ENCODE measurements around the gene CAMKK2. TPM values are rescaled to one million over a fixed set of nuclear protein-coding genes. Genes with fewer than 3 reads are reported as not detected.

Gene CAMKK2
- total RNA-seq, 2 experiments from 2014 or later = 22.0 to 22.4 TPM

DNA sequence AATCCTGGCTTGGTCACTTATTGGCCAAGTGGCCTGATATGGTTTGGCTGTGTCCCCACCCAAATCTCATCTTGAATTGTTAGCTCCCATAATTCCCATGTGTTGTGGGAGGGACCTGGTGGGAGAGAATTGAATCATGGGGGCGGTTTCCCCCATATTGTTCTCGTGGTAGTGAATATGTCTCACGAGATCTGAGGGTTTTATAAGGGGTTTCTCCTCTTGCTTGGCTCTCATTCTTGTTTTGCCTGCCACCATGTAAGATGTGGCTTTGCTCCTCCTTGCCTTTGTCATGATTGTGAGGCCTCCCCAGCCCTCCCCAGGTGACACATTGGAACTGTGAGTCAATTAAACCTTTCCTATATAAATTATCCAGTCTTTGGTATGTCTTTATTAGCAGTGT lies 105.4 kb downstream of the CAMKK2 start:
- ChIA-PET CTCF (no interaction called here), POLR2A (no interaction called here)
- no peaks in the 10 kb centered on the region for H3K27me3 Mint-ChIP-seq
- intact Hi-C loops (cut with micrococcal nuclease) = no loop called here
- peaks cover 8% of the 10 kb centered on the region for H3K4me1 Mint-ChIP-seq (ENCODE audit: low read depth)
- DNase-seq = no peak
- H3K9me3 Mint-ChIP-seq = peaks cover 2% of the 10 kb centered on the region
- peaks cover under 1% of the 10 kb centered on the region for H3K36me3 Mint-ChIP-seq
- H3K4me3 Mint-ChIP-seq = no peak overlapping the region
- no peak overlapping the region for H3K27ac Mint-ChIP-seq

DNA sequence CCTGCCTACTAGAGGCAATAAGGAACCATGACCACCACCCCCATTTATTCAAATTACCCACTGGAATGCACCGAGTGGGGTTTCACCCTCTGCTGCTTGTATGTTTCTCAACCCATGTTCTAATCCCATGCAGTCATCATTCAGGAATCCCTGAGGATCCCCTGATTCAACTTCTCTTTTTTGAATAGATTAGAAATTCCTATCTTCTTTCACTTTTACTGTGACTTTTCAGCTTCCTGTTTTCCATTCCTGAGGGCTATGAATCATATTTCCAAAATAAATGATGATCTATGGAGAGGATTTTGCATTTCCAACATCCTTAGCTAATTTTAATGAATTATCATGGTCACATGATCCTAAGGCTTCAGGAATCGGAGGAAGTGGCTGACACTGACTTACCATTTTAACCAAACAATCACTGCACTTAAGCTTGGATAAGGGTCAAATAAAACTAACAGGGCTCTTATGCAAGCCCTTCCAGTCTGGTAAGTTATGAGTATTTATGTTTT lies 105.9 kb downstream of the CAMKK2 start:
- DNase-seq = no peak
- ChIA-PET CTCF (no interaction called here), POLR2A (no interaction called here)
- peaks cover 3% of the 10 kb centered on the region for H3K36me3 Mint-ChIP-seq
- H3K4me3 Mint-ChIP-seq = no peak overlapping the region
- H3K27me3 Mint-ChIP-seq = no peaks in the 10 kb centered on the region
- H3K4me1 Mint-ChIP-seq (ENCODE audit: low read depth) = peaks cover 8% of the 10 kb centered on the region
- no peak overlapping the region for H3K27ac Mint-ChIP-seq
- peaks cover 2% of the 10 kb centered on the region for H3K9me3 Mint-ChIP-seq
- intact Hi-C loops (cut with micrococcal nuclease) = no loop called here

DNA sequence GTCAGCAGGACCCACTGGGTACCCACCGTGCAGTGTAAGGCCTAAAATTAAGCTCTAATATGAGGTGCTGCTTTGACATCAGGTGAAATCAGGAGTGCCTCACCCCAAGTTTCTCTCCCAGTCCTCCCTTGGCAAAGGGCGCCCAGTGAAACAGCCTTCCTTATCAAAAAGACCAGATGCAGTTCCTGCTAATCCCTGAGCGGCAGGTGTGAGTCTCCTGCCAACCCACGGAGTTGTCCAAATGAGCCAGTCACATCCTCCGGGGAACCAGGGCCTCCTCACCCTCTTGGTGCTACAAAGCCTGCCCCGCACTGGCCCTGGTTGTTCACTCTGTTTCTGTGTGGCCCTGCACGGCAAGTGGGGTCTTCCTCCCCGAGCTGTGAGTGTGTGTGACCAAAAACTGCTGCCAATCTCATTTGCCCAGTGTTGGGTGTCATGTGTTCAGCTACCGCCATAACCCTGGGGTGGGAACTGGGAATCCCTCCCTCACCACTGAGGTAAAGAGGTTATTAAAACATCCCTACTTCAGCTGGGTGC lies 106.8 kb downstream of the CAMKK2 start:
- CTCF ChIA-PET = interaction anchor here (0.7 to 0.8 kb wide), 2 partner anchors 8 to 34 kb away, joined by 3 read pairs; no protein-coding TSS in a partner anchor
- peaks cover 2% of the 10 kb centered on the region for H3K9me3 Mint-ChIP-seq
- POLR2A ChIA-PET = no interaction called here
- H3K36me3 Mint-ChIP-seq = peaks cover 3% of the 10 kb centered on the region
- H3K4me1 Mint-ChIP-seq (ENCODE audit: low read depth) = peaks cover 8% of the 10 kb centered on the region
- H3K27ac Mint-ChIP-seq = no peak overlapping the region
- no peak overlapping the region for H3K4me3 Mint-ChIP-seq
- H3K27me3 Mint-ChIP-seq = no peaks in the 10 kb centered on the region
- DNase-seq = no peak
- intact Hi-C loops (cut with micrococcal nuclease) = no loop called here

DNA sequence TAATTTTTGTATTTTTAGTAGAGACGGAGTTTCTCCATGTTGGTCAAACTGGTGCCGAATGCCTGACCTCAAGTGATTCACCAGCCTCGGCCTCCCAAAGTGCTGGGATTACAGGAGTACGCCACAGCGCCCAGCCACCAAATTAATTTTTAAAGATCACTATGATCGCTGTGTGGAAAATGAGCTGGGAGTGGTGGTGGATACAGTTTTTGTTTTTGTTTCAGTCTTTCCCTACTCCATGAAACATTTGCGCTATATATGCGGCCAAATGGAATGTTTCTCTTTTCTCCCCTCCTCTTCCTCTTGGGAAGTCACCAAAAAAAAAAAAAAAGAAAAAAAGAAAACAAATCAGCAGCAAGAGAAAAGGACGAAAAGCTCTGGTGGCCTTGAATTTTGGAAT lies 107.4 kb downstream of the CAMKK2 start:
- no peak overlapping the region for H3K27ac Mint-ChIP-seq
- H3K9me3 Mint-ChIP-seq = peaks cover 2% of the 10 kb centered on the region
- H3K27me3 Mint-ChIP-seq = no peaks in the 10 kb centered on the region
- CTCF ChIA-PET = interaction anchor here (0.7 kb wide), 1 partner anchor 35 kb away, joined by 3 read pairs; no protein-coding TSS in a partner anchor
- H3K36me3 Mint-ChIP-seq = peaks cover 3% of the 10 kb centered on the region
- peaks cover 8% of the 10 kb centered on the region for H3K4me1 Mint-ChIP-seq (ENCODE audit: low read depth)
- POLR2A ChIA-PET = no interaction called here
- intact Hi-C loops (cut with micrococcal nuclease) = no loop called here
- DNase-seq = no peak
- no peak overlapping the region for H3K4me3 Mint-ChIP-seq

DNA sequence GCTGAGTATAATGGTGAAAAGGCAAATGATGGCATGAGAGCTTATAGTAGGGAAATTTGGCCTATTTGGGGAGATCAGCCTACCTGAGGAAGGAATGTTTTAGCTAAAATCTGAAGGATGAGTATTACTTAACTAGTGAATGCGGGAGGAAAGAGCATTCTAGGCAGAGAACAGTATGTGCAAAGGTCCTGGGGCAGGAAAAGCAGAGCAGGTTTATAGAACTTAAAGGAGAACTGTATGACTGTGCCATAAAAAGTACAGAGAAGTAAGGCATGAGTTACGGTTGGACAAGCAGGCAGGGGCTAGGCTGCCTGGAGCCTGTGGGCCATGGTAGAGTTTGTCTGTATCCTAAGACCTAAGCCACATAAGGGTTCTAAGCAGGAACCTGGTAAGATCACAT lies 108.3 kb downstream of the CAMKK2 start:
- H3K36me3 Mint-ChIP-seq = peaks cover 3% of the 10 kb centered on the region

More for the DNA sequence above, 108.3 kb downstream of the CAMKK2 start:
- ChIA-PET CTCF (interaction anchor here (1.1 kb wide), 1 partner anchor 15 kb away, joined by 3 read pairs; no protein-coding TSS in a partner anchor), POLR2A (no interaction called here)
- no peak for DNase-seq
- peaks cover 8% of the 10 kb centered on the region for H3K4me1 Mint-ChIP-seq (ENCODE audit: low read depth)
- peaks cover 2% of the 10 kb centered on the region for H3K9me3 Mint-ChIP-seq
- no peak overlapping the region for H3K4me3 Mint-ChIP-seq
- no peak overlapping the region for H3K27ac Mint-ChIP-seq
- intact Hi-C loops (cut with micrococcal nuclease) = no loop called here
- no peaks in the 10 kb centered on the region for H3K27me3 Mint-ChIP-seq

Other genes starting within 250 kb of the CAMKK2 start
- gene P2RX7, start 163.8 kb downstream of the CAMKK2 start, total RNA-seq = 10 to 100 TPM; 11.3 to 12.2 TPM
- 10 to 100 TPM; 53.4 to 57.5 TPM for gene P2RX4, start 86.6 kb downstream of the CAMKK2 start, total RNA-seq
- gene ANAPC5, start 55.7 kb upstream of the CAMKK2 start, total RNA-seq = 100 to 1,000 TPM; 112 to 120 TPM
- 10 to 100 TPM; 70.4 to 72.5 TPM for gene RNF34, start 103.4 kb upstream of the CAMKK2 start, total RNA-seq

Data from activated CD4-positive, alpha-beta memory T cell treated with anti-CD3 and anti-CD28 coated beads for 36 hours (primary cell).